SK-N-DZ (cell line): ENCODE measurements around the gene SLC23A2.
"Not testable (repeated sequence)": the region's sequence is repeated elsewhere in the genome, so short reads cannot be mapped to it uniquely, and the experiment has no call there.

Experiments used
- DNase-seq: peaks from one replicate; pipeline ENCODE4 v3.0.0-alpha.2; 2015; ENCODE audit warnings: low spot score

Gene SLC23A2

GRCh38 chr20:5008759-5009158 lies 7.4 kb upstream of the SLC23A2 start:
- no peak for DNase-seq

- DNase-seq = no peak
Observed at GRCh38 chr20:5005326-5005725, 4.0 kb upstream of the SLC23A2 start.

GRCh38 chr20:5004825-5005224 lies 3.5 kb upstream of the SLC23A2 start:
- not testable (repeated sequence) for DNase-seq

- no peak for DNase-seq
Observed at GRCh38 chr20:5003626-5004025, 2.3 kb upstream of the SLC23A2 start.

- DNase-seq = no peak
Observed at GRCh38 chr20:5002077-5002413, 735 bp upstream of the SLC23A2 start.

- peak; percentile 53 for DNase-seq
Observed at GRCh38 chr20:5000263-5001173, 792 bp downstream of the SLC23A2 start.

GRCh38 chr20:4999788-5000187 lies 1.5 kb downstream of the SLC23A2 start:
- DNase-seq = no peak

- DNase-seq = no peak
Observed at GRCh38 chr20:4998160-4998651, 3.1 kb downstream of the SLC23A2 start.

- DNase-seq = no peak
Observed at GRCh38 chr20:4997222-4997621, 4.1 kb downstream of the SLC23A2 start.

GRCh38 chr20:4989570-4989969 lies 11.7 kb downstream of the SLC23A2 start:
- DNase-seq = no peak

- DNase-seq = no peak
Observed at GRCh38 chr20:4987130-4987529, 14.2 kb downstream of the SLC23A2 start.

- no peak for DNase-seq
Observed at GRCh38 chr20:4985658-4986057, 15.7 kb downstream of the SLC23A2 start.

- no peak for DNase-seq
Observed at GRCh38 chr20:4982281-4982680, 19.0 kb downstream of the SLC23A2 start.

GRCh38 chr20:4979841-4980410 lies 21.4 kb downstream of the SLC23A2 start:
- no peak for DNase-seq

- DNase-seq = no peak
Observed at GRCh38 chr20:4978050-4978918, 23.0 kb downstream of the SLC23A2 start.

GRCh38 chr20:4976014-4976413 lies 25.3 kb downstream of the SLC23A2 start:
- DNase-seq = not testable (repeated sequence)

GRCh38 chr20:4973330-4974097 lies 27.8 kb downstream of the SLC23A2 start:
- no peak for DNase-seq

- DNase-seq = no peak
Observed at GRCh38 chr20:4972506-4973251, 28.6 kb downstream of the SLC23A2 start.

- DNase-seq = no peak
Observed at GRCh38 chr20:4971064-4971463, 30.2 kb downstream of the SLC23A2 start.

- no peak for DNase-seq
Observed at GRCh38 chr20:4967752-4968477, 33.4 kb downstream of the SLC23A2 start.
